Stimulated activated CD8-positive, alpha-beta memory T cell treated with anti-CD3 and anti-CD28 coated beads, Interleukin-12 subunit alpha, Interleukin-12 subunit beta, amount 100 ng/mL, for 24 hours (primary cell): ENCODE data around the gene CROT.
A peak's percentile ranks its signal among the peaks of the same experiment; 100 is the strongest.

Source experiments
- DNase-seq: peaks from one replicate; pipeline ENCODE4 v3.0.0-alpha.2; 2020; ENCODE audit errors: extremely low read depth

CROT gene

DNA sequence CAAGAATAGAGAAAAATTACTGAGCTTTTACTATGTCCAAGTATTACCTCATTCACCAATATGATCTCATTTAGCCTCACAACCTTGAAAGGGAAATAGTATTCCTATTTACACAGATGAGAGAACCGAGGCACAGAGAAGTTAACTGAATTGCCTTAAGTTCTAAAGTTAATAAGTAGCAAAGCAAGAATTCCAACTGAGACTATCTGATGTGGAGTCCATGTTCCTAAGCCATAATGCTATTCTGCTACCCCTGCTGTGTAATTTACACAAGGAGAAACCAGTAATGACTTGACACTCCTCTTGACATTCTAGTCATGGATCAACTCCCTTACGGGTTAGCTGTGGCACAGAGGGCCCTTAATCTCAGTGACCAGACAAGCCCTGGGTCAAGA is 69.3 kb downstream of the CROT start:
- no peak for DNase-seq

DNA sequence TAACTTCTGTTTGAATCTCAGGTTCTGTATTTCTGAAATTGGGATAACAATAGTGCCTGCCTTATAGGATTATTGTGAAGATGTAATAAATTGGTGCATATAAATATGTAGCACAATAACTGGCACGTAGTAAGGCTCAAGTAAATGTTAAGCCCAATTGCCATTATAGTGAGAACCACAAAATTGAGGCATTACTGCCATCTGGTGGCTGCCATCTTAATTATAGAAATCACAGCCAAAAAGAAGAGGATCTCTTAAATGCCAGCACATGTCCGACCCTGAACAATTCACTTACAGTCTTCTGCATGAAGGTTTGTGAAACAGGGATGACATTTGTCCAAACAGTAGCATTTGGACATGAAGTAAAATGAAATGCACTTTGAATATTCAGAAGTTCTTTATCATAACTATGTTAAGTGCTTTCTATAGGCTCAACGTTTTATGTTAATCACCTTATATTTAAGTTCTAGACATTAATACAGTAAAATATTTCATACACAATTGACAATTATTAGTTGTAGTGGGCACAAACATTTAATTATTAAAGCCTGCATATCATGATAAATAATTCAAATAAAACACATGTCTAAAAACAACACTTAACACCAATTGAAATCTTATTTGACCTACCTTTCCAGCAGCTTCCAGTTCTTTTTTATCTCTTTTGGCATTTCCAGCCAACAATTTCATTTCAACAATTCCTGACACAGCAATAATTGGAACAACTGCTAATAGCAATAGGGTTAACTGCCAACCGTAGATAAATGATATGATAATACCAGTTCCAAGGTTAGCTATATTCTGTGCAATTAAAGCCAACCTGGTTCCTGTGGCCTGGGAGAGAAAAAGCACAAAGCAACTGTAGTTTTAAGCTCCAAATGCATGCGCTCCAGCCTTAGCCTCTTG is 71.5 kb downstream of the CROT start:
- DNase-seq, result peak; percentile 11

DNA sequence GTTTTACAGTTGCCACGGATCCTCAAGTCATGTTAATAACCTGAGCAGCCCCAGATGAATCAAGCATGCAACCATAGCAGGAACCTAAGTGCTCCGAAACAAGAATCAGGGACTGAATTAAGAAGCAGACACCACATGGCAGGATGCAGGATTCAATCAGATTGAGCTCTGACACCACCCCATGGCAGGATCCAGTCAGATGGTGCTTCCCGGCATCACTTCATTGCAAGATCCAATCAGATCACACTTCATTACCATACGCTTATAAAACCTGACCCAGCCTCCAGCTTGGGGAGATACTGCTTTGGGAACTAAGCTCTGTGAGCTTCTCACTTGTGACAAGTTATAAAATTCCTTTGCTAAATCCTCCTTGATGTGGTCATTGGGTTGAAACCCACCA is 74.7 kb downstream of the CROT start:
- no peak for DNase-seq

DNA sequence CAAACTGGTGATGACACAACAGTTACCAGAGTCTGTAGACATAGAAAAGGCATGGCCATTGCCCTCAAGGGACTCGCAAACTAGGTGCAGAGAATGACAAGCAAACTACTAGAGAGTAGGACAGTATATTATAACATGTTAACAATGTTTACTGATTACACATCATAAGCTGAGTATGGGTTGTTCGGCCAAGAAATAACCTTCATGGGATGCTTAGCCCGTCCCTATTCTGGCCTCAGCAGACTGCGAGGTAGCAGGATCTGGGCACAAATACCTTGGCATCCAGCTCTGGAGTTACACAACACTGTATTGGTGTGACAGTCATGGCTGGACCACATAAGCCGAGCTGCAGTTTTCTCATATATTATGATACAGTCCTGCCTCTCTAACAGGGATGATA is 78.6 kb downstream of the CROT start:
- no peak for DNase-seq

DNA sequence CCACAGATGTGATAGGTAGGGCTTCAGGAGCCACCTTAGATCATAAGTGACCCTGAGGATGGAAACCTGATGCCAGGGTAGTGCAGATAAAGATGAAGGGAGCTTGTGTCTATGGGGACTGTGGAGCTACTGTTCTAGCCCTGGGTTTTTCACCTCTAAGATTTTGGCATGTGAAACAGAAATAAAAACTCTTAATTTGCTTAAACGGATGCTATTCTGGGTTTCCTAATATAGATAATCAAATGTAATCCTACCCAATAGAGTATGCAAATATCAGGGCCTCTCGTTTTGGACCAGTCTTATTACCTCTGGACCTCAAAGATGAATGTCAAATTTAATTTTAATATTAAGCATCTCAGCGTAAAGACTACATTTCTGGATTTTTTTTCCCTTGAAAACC is 80.7 kb downstream of the CROT start:
- no peak for DNase-seq

DNA sequence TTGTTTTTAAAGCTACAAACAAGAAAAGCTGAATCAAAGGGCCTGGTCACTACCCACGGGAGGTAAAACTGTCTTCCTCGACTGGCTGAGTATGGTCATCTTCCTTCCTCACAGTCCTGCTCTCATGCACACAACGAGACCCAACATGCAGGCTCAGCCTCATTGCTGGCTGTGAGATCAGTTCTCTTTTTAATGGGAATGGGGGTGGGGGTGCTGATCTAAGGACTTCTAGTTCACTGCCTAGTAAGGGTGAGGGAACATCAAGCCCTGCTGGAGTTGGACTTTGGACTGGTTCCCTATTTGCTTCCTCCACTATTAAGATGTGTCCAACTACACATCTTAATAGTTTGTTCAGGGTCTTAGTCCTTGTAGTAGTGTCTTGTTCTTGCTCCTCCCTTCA is 81.8 kb downstream of the CROT start:
- DNase-seq, result no peak

DNA sequence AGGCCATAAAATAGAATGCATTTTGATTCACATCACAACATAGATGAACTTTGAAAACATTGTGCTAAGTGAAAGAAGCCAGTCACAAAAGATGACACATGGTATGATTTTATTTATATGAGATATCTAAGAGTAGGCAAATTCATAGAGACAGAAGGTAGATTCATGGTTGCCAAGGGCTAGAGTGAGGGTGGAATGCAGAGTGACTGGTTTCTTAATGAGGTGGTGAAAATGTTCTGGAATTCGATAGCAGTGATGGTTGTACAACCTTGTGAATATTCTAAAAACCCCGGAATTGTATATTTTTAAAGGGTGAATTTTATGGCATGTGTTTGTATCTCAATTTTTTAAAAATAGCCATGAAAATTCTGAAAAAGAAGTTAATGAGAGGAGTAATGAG is 87.1 kb downstream of the CROT start:
- DNase-seq, result no peak

DNA sequence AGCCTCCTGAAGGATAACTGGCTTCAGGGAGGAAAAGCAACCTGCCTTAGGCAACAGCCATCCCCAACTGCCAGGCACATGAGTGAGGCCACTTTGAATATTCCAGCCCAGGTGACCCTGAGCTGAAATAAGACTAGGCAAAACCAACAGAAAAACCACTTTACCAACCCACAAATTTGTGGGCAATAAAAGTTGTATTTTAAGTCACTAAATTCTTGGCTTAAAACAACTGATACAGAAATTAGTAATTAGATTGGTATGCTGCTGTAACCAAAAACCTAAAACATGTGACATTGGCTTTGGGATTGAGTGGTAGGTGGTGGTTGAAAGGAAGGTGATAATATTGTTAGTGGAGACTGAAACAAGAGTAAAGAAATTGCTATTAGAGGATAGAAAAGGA is 90.1 kb downstream of the CROT start:
- DNase-seq, result no peak

DNA sequence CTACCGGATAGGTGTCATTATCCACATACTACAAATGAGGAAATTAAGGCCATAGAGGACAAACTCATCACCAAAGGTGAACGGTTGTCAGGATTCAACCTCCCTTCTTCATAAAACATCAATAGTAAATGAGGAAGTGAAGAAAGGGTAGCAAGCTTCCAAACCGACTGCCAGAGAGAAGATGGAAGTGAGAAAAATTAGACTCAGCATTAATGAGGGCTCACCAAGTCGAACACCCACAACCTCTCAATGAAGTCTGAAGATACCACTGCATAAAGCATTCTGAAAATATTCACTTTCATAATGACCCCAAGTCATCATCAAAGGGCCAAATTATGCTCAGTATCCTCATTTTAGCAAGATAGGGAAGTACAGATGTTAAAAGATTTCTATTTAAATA is 100.4 kb downstream of the CROT start:
- DNase-seq, result no peak

DNA sequence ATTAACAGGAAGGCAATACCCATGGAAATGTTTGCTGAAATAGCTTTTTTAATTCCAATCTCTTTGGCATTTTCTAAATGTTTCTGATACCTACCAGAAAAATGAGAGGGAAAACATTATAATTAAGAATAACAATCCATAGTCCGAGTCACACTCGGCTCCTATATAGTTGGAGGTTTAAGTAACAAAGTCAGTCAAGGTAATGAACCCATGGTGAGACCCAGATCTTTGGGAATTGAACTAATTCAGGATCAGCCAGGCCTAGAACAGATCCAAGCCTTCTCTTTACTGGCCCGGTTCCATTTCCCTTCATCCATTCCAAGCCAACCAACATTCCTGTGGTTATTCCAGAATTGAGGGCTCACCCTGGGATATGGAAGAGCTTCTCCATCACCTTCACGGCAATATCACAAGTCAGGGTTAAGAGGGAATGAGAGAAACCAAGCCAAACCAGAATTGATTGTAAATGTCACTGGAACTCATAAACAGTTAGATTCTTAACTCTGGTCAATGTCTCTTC is 101.7 kb downstream of the CROT start:
- DNase-seq, result no peak

DNA sequence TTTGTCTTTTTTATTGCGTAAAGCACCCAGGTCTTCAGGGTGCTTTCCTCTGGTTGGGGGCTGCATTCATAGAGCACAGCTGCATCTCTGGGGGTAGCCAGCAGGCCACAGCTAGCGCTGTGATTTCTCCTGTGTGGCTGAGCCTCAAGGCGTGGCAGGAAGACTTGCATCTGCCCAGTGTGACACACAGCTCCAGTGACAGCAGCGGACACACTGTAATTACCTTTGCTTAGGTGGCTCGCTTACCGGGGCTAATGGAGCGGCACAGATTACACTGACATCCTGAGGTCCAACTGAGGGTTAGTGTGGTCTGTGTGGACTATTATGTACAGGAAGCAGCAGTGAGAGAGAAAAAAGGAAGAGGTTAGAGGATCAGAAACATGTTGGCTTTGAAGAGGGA is 102.9 kb downstream of the CROT start:
- DNase-seq, result no peak
